ENCODE results near the gene EIPR1. TPM values are rescaled to one million over a fixed set of nuclear protein-coding genes. Genes with fewer than 3 reads are reported as not detected.

The EIPR1 gene
- total RNA-seq, 1 donor from 2014 or later = 46.4 TPM

DNA sequence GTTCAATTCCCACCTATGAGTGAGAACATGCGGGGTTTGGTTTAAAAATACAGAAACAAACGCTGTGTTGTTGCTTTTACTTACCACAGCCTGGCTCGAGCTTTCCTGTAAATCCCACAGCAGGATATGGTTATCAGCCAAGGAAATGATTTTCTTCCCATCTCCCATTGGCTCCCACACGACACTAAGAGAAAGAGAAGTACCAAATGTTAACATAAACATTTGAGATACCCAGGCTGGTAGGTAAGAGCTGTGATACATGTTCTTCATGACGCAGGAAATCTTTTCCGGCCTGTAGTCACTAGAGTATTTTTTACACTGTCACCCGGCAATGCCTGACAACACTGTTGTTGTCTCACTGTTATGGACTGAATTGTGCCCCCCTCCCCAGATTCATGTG, 163.6 kb downstream of the EIPR1 start:
- DNase-seq (ENCODE audit: low spot score) = no peak
- Mint-ChIP-seq H3K4me3 (ENCODE audit: low read depth) (no peak overlapping the region), H3K9me3 (no peaks in the 10 kb centered on the region), H3K27me3 (ENCODE audit: low read depth) (no peaks in the 10 kb centered on the region), H3K36me3 (ENCODE audit: low read depth) (peaks cover 34% of the 10 kb centered on the region), H3K27ac (peak overlapping the region; percentile 40), H3K4me1 (ENCODE audit: low read depth) (peaks cover 26% of the 10 kb centered on the region)
- intact Hi-C loops (cut with micrococcal nuclease) = no loop called here

DNA sequence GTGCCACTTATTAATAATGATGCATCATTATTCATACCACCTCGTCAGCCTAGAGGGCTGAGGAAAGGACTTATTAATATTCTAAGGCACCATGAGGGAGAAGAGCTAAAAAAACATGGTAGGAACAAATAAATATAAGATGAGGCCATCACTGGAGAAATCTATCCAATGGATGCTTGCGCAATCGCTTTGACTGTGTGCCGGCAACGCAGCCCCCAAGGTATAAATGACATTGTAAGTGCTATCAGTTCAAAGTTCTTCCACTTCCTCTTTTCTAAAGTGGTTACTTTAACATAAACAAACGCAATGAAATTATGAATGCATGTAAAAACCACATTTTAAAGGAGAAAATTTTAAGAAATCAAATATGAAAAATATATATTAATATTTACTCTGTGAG, 164.6 kb downstream of the EIPR1 start:
- Mint-ChIP-seq H3K36me3 (ENCODE audit: low read depth) (peaks cover 34% of the 10 kb centered on the region), H3K27ac (no peak overlapping the region), H3K4me1 (ENCODE audit: low read depth) (peaks cover 26% of the 10 kb centered on the region), H3K4me3 (ENCODE audit: low read depth) (no peak overlapping the region), H3K27me3 (ENCODE audit: low read depth) (no peaks in the 10 kb centered on the region), H3K9me3 (no peaks in the 10 kb centered on the region)
- intact Hi-C loops (cut with micrococcal nuclease) = no loop called here
- no peak for DNase-seq (ENCODE audit: low spot score)

DNA sequence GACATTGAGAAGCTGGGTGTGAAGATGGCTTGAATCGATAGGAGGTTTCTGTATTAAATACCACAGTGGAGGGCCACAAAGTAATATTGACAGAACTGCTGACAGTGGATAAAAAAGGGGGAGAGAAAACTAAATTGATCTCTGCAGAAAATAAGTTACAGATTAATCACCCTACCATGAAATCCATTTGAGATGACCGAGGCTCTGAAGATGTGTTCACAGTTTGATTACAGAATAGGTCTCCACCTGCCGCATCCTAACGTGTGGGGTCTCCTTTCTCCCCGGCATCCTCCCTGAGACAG, 165.6 kb downstream of the EIPR1 start:
- H3K36me3 Mint-ChIP-seq (ENCODE audit: low read depth) = peaks cover 34% of the 10 kb centered on the region

DNA sequence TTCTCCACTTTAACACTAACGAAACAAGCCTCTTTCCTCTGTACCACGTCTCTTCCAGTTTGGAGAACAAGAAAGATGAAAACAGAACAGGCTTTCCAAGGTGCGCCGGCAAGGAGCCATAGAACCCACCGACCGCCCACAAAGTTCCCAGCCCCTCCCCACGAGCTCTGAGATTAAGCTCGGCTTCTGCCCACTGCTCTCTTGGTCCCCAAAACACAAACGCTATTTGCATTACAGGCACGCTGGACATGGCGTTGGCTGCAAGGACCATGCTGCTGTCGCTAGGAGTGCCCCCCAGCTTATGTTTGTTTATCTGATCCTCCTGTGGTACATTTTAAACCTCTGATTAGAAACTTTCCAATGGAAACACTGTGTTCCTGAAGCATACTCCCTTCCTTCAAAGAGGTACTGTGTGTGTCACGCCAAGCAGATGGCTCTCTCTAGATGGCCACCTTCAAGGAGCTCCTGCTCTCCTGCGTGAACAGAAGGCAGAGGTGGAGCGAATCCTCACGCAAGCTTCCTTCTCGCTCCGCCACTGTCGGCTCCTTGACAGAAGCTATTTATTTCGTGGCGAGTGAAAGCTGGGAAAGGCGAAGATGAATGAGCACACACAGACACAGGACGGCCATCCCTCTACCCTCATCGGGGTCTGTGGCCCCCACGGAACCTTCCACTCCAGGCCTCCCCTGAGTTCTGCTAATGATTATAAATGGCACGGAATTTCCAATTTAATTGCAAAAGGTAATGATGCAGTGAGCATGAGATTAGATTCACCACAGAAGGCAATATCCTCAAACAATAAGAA, 166.2 kb downstream of the EIPR1 start:
- H3K9me3 Mint-ChIP-seq = no peaks in the 10 kb centered on the region
- intact Hi-C loops (cut with micrococcal nuclease) = no loop called here
- peaks cover 30% of the 10 kb centered on the region for H3K36me3 Mint-ChIP-seq (ENCODE audit: low read depth)
- H3K4me1 Mint-ChIP-seq (ENCODE audit: low read depth) = peaks cover 17% of the 10 kb centered on the region
- H3K4me3 Mint-ChIP-seq (ENCODE audit: low read depth) = no peak overlapping the region
- no peak overlapping the region for H3K27ac Mint-ChIP-seq
- no peaks in the 10 kb centered on the region for H3K27me3 Mint-ChIP-seq (ENCODE audit: low read depth)
- DNase-seq (ENCODE audit: low spot score) = no peak

More for the DNA sequence above, 165.6 kb downstream of the EIPR1 start:
- no peak for DNase-seq (ENCODE audit: low spot score)
- Mint-ChIP-seq H3K27me3 (ENCODE audit: low read depth) (no peaks in the 10 kb centered on the region), H3K4me1 (ENCODE audit: low read depth) (peaks cover 21% of the 10 kb centered on the region), H3K9me3 (no peaks in the 10 kb centered on the region), H3K4me3 (ENCODE audit: low read depth) (no peak overlapping the region), H3K27ac (no peak overlapping the region)
- intact Hi-C loops (cut with micrococcal nuclease) = no loop called here

DNA sequence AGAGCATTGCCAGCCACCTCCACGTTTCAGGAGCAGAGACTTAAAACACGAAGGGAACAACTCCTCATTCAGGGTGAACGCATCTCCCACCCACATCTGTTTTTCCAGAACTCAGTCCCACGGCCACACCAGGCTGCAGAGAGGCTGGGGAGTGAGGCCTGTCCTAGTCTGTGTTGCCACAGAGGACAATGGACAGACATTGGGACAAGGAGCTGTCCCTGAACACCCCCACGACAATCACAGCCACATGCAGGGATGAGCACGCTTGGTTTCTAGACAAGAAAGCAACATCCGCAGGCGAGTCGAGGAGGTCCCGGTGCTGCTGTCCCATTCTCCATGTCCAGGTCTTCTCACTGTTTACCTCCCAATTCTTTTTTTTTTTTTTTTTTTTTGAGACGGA, 167.4 kb downstream of the EIPR1 start:
- Mint-ChIP-seq H3K36me3 (ENCODE audit: low read depth) (peaks cover 23% of the 10 kb centered on the region), H3K4me1 (ENCODE audit: low read depth) (peaks cover 10% of the 10 kb centered on the region), H3K27ac (no peak overlapping the region), H3K9me3 (no peaks in the 10 kb centered on the region), H3K27me3 (ENCODE audit: low read depth) (no peaks in the 10 kb centered on the region), H3K4me3 (ENCODE audit: low read depth) (no peak overlapping the region)
- intact Hi-C loops (cut with micrococcal nuclease) = no loop called here
- no peak for DNase-seq (ENCODE audit: low spot score)

DNA sequence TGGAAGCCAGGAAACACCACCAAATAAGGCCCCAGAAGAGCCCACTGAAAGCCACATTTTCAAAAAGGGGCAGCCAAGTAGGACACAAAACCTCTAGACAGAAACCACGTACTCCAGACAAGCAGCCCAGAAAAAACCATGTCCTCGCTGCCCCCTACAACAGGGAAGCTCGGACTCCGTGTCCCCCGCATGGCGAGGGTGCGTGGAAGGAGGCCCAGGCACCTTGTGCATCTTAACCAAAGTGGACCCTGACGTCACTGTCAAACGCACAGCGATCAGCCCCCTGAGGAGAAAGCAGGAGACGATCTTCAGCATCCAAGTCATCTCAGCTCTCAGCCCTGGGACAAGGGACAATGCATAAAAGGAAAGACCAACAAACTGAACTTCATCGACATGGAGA, 168.4 kb downstream of the EIPR1 start:
- intact Hi-C loops (cut with micrococcal nuclease) = no loop called here
- Mint-ChIP-seq H3K9me3 (no peaks in the 10 kb centered on the region), H3K4me1 (ENCODE audit: low read depth) (peaks cover 4% of the 10 kb centered on the region), H3K36me3 (ENCODE audit: low read depth) (peaks cover 21% of the 10 kb centered on the region), H3K27me3 (ENCODE audit: low read depth) (no peaks in the 10 kb centered on the region), H3K27ac (no peak overlapping the region), H3K4me3 (ENCODE audit: low read depth) (no peak overlapping the region)
- no peak for DNase-seq (ENCODE audit: low spot score)

DNA sequence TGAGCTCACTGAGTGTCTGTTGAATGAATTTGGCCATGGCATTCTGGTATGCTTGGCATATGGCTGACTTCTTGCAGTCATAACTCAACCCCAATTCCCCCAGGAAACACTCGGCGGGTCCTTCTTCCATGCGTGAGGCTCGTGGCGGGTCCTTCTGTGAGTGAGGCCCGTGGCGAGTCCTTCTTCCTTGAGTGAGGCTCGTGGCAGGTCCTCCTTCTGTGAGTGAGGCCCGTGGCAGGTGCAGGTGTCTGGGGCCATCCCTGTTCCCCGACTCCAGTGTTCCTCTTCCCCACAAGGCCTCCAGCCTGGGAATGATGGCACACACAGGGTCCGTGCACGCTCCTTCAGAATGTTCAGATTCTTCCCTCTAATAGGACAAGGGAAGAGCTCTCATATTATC, 169.0 kb downstream of the EIPR1 start:
- Mint-ChIP-seq H3K9me3 (no peaks in the 10 kb centered on the region), H3K4me1 (ENCODE audit: low read depth) (no peaks in the 10 kb centered on the region), H3K27ac (no peak overlapping the region)

DNA sequence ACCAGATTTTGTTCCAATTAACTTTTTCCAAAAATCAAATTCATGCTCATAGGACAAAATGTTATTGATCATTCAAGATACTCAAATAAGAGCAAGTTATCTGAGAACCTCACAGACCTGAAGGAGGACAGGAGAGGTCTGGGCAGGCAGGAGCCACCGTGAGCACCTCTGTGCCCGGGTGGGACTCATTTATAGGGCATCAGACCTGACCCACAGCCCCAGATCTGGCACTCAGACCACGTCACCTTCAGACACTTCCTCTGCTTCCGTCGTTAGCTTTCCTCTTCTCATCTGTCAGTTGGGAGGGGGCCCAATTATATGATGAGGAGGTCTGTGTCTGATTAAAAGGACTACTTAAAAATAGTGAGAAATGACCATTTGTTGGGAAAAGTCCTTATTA, 169.4 kb downstream of the EIPR1 start:
- intact Hi-C loops (cut with micrococcal nuclease) = no loop called here
- Mint-ChIP-seq H3K27me3 (ENCODE audit: low read depth) (no peaks in the 10 kb centered on the region), H3K27ac (no peak overlapping the region), H3K4me1 (ENCODE audit: low read depth) (no peaks in the 10 kb centered on the region), H3K36me3 (ENCODE audit: low read depth) (peaks cover 14% of the 10 kb centered on the region), H3K4me3 (ENCODE audit: low read depth) (no peak overlapping the region), H3K9me3 (no peaks in the 10 kb centered on the region)
- DNase-seq (ENCODE audit: low spot score) = no peak

More for the DNA sequence above, 169.0 kb downstream of the EIPR1 start:
- H3K36me3 Mint-ChIP-seq (ENCODE audit: low read depth) = peaks cover 16% of the 10 kb centered on the region
- no peak overlapping the region for H3K4me3 Mint-ChIP-seq (ENCODE audit: low read depth)
- H3K27me3 Mint-ChIP-seq (ENCODE audit: low read depth) = no peaks in the 10 kb centered on the region
- intact Hi-C loops (cut with micrococcal nuclease) = no loop called here
- no peak for DNase-seq (ENCODE audit: low spot score)

DNA sequence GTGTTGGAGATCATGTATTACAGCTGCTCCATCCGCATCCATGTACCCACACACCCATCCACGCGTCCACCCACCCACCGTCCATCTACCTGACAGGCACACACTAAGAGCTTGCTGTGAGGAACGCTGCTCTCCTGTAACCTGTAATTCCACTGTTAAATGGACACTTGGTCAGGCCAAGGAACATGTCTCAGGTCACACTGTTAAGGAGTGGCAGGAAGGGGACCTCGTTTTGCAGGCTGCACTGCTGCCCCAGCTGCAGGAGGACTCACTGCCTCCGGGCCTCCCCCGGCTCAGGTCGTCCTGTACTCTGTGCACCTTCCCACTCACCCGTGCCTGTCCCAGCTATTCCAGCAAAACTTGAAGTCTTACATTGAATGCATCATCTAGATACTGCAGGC, 170.5 kb downstream of the EIPR1 start:
- Mint-ChIP-seq H3K4me3 (ENCODE audit: low read depth) (no peak overlapping the region), H3K4me1 (ENCODE audit: low read depth) (no peaks in the 10 kb centered on the region), H3K27ac (no peak overlapping the region), H3K9me3 (no peaks in the 10 kb centered on the region), H3K27me3 (ENCODE audit: low read depth) (no peaks in the 10 kb centered on the region), H3K36me3 (ENCODE audit: low read depth) (peaks cover 8% of the 10 kb centered on the region)
- intact Hi-C loops (cut with micrococcal nuclease) = no loop called here
- no peak for DNase-seq (ENCODE audit: low spot score)

DNA sequence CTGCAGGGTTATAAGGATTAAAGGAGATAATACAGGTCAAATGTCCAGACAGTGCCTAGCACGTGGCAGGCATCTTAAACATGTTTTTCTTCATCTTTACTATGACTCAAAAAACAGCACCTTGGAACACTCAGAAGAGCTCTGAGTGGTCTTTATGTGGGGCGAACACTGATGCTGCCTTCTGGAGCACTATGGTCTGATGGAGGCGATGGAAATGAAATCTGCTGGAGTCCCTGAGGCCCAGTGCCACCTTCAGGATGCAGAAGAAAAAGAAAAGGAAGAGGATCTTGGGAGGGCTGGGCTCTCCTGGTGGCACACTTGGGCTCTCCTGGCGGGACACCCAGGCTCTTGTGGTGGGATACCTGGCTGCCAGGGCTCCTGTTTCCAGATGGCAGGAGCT, 171.8 kb downstream of the EIPR1 start:
- H3K4me3 Mint-ChIP-seq (ENCODE audit: low read depth) = no peak overlapping the region
- DNase-seq (ENCODE audit: low spot score) = no peak
- H3K9me3 Mint-ChIP-seq = no peaks in the 10 kb centered on the region
- intact Hi-C loops (cut with micrococcal nuclease) = no loop called here
- H3K36me3 Mint-ChIP-seq (ENCODE audit: low read depth) = no peaks in the 10 kb centered on the region
- H3K27ac Mint-ChIP-seq = no peak overlapping the region
- no peaks in the 10 kb centered on the region for H3K27me3 Mint-ChIP-seq (ENCODE audit: low read depth)
- H3K4me1 Mint-ChIP-seq (ENCODE audit: low read depth) = no peaks in the 10 kb centered on the region

DNA sequence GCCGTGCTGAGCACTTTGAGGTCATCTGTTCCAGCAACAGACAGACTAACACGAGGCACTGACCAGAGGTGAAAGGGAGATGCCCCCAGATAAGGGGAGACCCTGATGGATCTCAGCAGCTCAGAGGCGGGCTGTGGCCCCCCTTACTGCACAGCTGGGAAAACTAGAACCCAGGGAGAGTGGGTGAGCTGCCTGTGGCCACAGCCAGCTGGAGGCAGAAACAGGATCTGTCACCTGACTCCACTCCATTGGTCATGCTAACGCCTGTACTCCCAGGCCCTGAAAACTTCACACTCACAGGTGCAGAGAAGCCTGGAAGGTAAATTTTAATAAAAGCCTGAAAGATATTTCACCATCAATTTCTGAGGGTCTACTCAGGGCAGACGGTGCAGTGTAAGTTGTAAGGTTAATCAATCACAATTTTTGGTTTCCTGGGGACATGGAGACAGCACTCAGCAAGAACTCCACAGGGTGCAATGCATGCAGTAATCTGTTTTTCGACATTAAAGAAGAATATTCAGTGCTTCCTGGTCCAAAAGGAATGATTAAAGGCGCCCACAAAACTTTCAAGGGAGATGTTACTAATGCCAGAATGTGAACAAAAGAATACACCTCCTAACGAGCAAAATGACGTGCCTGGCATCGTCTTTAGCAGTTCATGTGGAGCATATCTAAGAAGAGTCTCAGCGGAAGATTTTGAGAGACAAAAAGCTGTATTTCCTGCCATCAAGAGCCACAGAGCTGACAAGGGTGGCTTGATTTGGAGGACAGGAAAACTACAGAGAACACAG, 173.4 kb downstream of the EIPR1 start:
- peak overlapping the region; percentile 30 for H3K27ac Mint-ChIP-seq
- H3K9me3 Mint-ChIP-seq = no peaks in the 10 kb centered on the region
- H3K4me1 Mint-ChIP-seq (ENCODE audit: low read depth) = no peaks in the 10 kb centered on the region
- DNase-seq (ENCODE audit: low spot score) = no peak
- H3K36me3 Mint-ChIP-seq (ENCODE audit: low read depth) = no peaks in the 10 kb centered on the region
- H3K27me3 Mint-ChIP-seq (ENCODE audit: low read depth) = no peaks in the 10 kb centered on the region
- H3K4me3 Mint-ChIP-seq (ENCODE audit: low read depth) = no peak overlapping the region
- intact Hi-C loops (cut with micrococcal nuclease) = no loop called here

DNA sequence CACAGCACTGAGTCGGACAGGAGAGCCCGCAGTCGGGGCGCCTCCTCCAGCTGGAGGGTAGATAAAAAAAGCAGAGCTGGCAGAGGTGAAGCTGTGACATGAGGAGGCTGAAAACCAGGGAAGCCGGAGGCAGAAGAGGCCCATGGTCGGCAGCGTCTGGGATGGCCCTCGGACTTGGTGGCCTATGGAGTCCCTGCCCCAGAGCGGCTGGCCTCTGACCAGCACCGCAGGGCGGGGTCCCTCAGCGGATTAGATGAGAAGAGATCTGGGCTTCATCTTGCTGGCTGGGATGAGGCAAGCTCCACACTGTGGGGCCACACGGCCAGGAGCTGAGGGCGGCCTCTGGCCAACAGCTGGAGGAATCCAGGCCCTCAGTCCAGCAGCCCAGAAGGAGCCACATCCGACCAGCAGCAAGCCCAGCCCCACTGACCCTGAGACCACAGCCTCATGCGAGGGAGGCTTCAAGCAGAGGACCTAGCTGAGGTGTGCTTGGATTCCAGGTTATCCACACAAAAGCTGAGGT, 174.1 kb downstream of the EIPR1 start:
- Mint-ChIP-seq H3K4me1 (ENCODE audit: low read depth) (no peaks in the 10 kb centered on the region), H3K27me3 (ENCODE audit: low read depth) (no peaks in the 10 kb centered on the region), H3K27ac (no peak overlapping the region), H3K4me3 (ENCODE audit: low read depth) (no peak overlapping the region), H3K36me3 (ENCODE audit: low read depth) (no peaks in the 10 kb centered on the region), H3K9me3 (no peaks in the 10 kb centered on the region)
- no peak for DNase-seq (ENCODE audit: low spot score)
- intact Hi-C loops (cut with micrococcal nuclease) = no loop called here

DNA sequence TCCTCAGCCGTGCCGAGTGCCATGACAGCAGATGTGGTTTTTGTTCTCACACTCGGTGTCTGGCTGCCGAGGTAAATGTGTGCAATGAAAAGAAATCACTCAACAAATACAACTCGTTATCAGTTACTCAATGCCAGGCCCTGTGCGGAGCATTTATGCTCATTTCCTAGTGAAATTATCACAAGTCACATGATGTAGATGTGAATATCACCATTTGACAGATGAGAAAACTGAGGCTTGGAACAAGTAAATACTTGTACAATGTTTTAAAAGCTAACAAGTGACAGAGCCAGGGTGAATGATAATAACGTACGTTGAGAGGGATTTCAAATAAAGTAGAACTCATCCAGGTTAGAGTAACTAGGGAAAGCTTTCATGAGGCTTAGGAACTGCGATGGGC, 174.7 kb downstream of the EIPR1 start:
- intact Hi-C loops (cut with micrococcal nuclease) = no loop called here
- no peaks in the 10 kb centered on the region for H3K9me3 Mint-ChIP-seq
- no peak overlapping the region for H3K4me3 Mint-ChIP-seq (ENCODE audit: low read depth)
- no peaks in the 10 kb centered on the region for H3K36me3 Mint-ChIP-seq (ENCODE audit: low read depth)
- H3K27me3 Mint-ChIP-seq (ENCODE audit: low read depth) = no peaks in the 10 kb centered on the region
- no peaks in the 10 kb centered on the region for H3K4me1 Mint-ChIP-seq (ENCODE audit: low read depth)
- DNase-seq (ENCODE audit: low spot score) = no peak
- no peak overlapping the region for H3K27ac Mint-ChIP-seq

Data from activated T-helper 2 cell treated with anti-CD3 and anti-CD28 coated beads, Interferon-gamma antibody, Interleukin-2, Interleukin-4, amounts not matched to agents 10 μg/mL and 5 μg/mL and 100 μg/mL, durations not matched to agents 14 hours and 24 hours and 36 hours (primary cell).